Measurements from ENCODE around the gene CLK1. TPM values are rescaled to one million over a fixed set of nuclear protein-coding genes. Genes with fewer than 3 reads are reported as not detected.
A peak's percentile ranks its signal among the peaks of the same experiment; 100 is the strongest.
"Not testable (repeated sequence)": the region's sequence is repeated elsewhere in the genome, so short reads cannot be mapped to it uniquely, and the experiment has no call there.

CLK1 gene
- total RNA-seq: 51.1 TPM

DNA sequence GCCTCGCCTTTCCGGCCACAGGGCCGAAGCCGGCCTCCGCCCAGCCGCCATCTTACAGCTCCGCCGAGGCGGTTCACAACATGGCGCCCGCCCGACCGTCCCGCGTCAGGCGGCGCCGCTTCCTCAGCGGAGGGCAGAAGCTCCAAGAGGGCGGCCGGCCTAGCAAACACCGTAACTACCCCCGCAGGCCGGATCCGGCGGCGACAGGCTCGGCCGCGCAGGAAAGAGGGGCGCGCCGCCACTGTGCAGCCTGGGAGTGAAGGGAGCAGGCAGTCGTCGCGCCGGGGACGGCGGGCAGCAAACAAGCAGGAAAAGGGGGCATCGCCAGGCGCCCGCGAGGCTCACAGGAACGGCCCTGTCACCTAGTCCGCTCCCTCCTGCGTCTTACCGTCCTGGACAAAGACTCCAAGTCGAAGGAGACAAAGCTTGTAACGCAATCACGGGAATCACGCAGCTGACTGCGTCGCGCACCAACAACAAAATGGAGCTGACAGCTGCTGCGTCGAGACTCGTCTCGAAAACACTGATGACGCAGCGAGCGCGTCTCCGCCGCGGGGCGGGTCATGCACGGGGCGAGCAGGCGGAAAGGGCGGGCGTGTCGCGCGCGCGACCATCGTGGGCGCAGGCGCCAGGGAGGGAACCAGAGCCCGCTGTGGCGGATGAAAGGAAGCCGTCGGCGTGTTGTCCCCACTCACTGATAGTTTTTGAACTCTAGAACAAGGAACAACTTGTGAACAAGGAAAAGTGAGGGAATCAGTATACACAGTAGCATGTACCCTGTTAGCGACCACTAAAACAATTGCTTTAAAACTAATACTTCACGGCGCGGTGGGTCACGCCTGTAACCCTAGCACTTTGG is at the start of gene CLK1:
TSS of gene CLK1 (minus strand) at position 483 of the 859 bp plus-strand sequence. CDS start 2,796 bp downstream, outside the sequence.
- peak; percentile 92 for ATAC-seq

DNA sequence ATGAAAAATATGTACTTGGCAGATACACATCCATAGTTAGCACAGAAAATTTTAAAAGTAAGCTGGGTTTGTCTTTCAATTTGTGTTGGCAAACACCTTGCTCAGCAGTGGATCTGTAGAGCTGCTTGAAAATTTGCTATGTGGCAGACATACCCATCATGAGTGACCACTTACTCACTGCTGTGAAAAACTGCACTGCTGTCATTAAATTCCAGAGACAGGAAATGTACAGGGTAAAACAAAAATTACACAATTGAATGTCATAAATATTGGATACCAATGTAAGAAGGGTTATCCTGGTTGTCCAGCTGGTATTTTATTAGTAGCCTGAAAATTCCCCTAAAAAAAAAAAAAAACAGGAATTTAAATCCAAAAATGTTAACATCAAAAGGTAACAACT is 49.2 kb upstream of the CLK1 start:
- ATAC-seq: no peak

DNA sequence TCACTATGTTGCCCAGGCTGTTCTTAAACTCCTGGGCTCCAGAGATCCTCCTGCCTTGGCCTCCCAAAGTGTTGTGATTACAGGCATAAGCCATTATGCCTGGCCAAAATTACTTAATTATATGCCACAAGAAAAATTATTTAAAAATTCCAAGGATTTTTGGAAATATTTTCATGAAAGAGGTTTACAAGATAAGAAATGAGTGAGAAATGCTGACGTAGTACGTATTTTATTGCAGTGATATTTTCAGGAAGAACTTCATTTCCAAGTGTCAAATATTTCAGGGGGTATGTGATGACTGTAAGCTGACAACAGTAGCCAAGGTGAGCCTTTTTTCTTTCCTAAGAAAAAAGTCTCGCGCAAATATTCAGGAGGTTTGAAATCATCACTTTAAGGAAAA is 45.5 kb upstream of the CLK1 start:
- no peak for ATAC-seq

DNA sequence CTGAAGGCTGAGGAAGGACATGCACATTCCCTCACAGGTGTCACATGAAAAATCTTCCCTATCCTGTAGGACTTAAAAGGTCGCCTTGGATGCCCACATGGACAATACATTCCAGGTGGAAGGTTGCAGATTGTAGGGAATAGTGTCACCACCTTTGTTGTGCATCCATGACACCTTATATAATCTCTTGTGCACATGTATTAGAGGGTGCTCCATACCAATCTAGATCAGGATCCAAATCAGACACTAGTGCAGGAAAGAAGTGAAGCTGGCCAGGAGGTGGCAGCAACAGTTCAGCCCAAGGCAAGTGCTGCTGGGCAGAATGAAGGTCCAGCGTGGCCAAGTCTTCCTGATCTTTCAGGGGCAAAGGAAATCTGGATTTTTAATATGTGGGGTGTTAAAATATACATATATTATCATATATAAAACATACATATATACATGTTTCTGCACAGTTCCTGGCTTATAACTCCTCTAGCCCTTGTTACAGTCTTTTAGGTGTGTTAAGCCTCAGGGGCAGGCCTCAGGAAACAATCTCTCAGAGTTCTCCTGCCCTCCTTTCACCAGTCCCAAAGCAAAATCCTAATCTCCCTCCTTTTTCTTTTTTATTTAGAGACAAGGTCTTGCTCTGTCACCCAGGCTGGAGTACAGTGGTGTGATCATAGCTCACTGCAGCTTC is 41.3 kb upstream of the CLK1 start:
- ATAC-seq: peak; percentile 77

DNA sequence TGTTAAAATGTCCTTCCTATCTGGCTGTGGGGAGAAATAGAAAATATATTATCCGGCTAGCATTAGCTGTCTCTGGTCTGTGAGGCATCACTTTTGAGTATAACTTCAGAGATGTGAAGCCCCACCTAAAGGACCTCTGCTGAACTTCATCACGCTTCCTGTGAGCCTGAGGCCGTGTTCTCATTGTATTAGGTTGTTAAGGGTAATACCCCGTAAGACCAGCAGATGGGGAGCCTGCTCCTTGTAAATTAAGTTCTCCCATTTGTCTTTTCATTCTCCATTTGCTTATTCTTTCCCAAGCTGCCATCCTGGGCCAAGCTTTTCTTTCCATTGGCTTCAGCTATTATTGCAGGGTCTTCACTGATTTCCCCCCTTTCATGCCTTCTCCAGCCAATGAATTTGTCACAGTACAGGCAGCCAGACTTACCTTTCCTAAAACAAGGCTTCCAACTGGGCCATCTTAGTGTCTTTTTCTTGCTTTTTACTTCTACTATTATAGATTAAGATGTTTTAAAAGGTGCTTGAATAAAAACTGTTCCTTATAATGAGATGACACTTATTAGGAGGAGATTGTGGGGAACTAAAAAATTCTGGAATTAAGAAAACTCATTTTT is 37.1 kb upstream of the CLK1 start:
- ATAC-seq: peak; percentile 95

DNA sequence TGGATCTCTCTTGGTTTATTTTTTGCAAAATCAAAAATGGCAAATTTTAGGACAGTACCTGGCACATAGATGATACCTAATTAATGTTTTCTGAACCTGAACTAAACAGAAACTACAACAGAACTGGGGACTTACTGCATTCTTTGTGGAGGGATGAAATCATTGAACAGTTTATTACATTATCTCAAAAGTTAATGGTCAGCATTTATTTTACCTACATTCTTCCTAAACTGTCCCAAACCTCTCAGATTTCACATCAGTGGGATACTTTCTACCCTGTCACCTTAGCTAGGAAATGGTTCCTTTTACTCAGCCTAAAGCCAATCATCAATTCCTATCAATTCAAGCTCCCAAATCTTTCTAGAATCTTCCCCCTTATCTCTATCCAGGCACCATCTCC is 35.0 kb upstream of the CLK1 start:
- no peak for ATAC-seq

DNA sequence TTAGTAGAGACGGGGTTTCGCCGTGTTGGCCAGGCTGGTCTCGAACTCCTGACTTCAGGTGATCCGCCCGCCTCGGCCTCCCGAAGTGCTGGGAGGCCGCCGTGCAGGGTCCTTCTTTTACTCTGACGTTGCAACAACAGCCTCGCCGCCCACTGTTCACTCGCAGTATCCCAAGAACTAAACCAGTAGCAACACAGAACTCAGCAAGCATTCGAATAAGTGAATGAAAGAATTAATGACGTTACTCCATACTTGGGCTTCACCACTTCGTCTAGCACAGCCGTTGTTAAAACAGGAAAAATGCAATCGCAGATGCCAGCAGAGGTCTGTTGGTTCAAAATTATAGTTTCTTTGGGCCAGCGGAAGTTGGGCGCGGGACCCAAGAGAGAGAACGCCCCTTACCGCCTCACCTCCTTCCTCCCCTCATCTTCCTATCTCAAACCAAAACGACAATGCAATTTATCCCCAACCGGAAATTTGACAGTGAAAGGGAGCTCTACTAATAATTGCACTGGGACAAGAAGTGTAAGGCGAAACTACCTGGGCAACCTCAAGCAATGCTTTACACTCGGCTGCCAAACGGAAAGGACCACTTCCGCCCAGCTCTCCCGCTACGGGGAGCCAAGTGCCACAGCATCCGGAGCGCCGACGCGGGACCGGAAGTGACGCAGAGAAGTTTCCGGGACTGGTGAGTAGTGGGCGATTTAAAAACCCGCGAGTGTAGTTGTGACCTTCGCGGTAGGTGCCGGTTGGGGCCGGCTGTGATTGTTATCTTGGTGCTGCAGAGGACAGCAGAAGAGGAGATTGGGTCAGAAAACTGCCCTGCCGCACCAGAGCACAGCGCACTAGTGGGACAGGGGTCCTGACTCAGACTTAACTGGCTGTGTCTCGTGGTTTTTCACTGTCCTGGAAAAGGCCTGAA is 24.5 kb upstream of the CLK1 start, which contains the start of the genes NIF3L1 and PPIL3:
TSS of gene NIF3L1 (plus strand) at position 668 of the 922 bp plus-strand sequence. CDS start 2,573 bp downstream, outside the sequence.
TSS of gene PPIL3 (minus strand) at position 374 of the 922 bp plus-strand sequence. CDS start 1,462 bp downstream, outside the sequence.
- ATAC-seq: peak; percentile 95

DNA sequence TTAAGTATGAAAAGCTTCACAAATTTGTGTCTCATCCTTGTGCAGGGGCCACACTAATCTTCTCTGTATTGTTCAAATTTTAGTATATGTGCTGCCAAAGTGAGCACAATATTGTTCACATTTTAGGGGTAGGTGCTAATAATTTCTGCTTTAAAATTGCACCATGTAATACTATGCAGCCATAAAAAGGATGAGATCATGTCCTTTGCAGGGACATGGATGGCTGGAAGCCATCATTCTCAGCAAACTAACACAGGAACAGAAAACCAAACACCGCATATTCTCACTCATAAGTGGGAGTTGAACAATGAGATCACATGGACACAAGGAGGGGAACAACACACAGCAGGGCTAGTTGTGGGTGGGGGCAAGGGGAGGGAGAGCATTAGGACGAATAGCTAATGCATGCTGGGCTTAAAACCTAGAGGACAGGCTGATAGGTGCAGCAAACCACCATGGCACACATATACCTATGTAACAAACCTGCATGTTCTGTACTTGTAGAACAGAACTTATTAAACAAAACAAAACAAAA is 17.3 kb upstream of the CLK1 start:
- ATAC-seq: not testable (repeated sequence)

DNA sequence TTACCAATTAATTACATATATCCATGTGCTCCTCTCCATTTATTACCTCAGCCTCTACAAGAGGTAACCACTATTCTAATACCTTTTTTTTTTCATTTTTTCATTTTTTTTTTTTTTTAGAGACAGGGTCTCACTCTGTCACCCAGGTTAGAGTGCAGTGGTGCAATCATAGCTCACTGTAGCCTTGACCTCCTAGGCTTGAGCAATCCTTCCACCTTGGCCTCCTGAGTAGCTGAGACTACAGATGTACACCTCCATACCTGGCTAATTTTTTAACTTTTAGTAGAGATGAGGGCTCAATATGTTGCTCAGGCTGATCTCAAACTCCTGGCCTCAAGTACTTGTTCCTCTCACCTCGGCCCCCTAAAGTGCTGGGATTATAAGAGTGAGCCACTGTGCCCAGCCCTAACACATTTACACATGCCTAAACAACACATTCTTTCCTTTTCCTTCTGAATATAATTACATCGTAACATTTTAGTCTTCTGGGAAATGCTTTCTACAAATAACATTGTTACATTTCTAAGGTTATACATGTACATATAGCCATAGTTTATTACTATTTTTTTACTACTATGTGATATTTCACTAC is 13.9 kb upstream of the CLK1 start:
- ATAC-seq: no peak

DNA sequence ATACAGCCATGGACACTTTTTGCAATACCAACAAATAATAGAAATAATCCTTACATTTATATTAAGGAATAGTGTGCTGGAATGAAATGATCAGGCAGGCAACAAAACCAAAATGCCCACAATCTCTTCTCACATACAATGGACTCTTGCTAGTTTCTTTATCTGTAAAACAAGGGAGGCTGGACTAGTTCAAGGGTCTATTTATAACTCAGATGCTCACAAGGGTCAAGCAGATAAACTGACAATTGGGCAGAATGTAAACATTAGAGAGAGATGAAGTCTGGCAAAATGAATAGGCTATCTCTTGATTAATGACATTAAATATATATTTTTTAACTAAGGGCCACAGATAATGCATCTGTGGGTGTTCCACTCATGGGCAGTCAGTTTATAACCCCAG is 13.0 kb upstream of the CLK1 start:
- ATAC-seq: no peak

DNA sequence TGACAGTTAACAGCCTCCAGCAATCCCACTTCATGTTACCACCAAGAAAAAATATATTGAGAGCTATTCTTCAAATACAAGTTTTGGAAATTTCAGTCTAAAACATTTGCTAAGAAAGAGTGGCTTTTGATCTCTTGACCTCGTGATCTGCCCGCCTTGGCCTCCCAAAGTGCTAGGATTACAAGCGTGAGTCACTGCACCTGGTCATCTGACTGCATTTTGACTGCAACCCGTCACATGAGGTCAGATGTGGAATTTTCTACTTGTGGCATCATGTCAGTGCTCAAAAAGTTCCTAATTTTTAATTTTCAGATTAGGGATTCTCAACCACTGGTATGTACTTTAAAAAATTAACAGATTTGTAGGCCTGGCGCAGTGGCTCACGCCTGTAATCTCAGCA is 9.1 kb upstream of the CLK1 start:
- no peak for ATAC-seq

DNA sequence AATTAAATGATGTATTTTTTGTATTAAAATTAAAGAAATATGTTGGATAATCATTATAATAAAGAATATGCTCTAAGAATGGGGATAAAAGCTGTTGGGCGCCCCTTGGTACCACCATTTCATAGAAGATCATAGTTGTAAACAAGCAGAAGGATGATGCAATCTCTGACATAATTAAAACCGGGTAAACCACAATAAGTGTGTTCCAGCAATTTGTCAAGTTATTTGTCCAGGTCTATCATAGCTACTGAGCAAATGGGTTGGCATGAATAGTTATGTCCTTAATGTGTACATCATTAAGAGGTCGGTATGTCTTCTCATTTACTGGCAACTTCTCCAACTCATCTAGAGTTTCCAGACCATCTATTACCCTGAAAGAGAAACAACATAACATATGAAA is 6.7 kb upstream of the CLK1 start:
- no peak for ATAC-seq

DNA sequence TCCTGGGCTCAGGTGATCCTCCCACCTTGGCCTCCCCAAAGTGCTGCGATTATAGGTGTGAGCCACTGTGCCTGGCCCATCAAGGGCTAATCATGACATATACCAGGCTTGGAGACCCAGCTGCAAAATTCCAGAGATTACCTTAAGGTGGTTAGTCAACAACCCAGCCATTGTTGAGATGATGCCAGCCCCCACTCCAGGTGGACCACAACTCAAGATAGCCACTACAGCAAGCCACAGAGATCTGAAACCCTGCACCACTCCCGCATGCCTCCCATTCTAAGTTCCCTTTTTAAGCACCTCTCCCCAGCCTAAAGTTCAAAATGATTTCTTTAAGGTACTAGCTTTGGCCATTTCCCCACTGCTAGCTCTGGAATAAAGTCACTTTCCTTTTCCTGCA is 4.6 kb upstream of the CLK1 start:
- no peak for ATAC-seq

DNA sequence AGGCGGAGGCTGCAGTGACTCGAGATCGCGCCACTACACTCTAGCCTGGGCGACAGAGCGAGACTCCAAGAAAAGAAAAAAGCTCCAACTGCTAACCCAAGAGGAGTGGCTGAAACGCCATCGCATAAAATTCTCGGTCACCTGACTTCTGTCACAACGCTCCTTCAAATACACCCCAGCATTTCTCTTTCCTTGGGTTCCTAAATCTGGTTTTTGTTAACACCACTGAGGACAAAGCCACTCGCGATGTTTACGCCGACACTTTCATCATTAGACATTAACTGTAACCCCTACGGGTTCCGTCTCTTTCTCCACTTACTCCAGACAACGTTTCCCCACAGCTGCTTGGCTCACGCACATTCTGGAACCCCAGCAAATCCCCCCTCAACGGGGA is 679 bp downstream of the CLK1 start:
- peak; percentile 6 for ATAC-seq

DNA sequence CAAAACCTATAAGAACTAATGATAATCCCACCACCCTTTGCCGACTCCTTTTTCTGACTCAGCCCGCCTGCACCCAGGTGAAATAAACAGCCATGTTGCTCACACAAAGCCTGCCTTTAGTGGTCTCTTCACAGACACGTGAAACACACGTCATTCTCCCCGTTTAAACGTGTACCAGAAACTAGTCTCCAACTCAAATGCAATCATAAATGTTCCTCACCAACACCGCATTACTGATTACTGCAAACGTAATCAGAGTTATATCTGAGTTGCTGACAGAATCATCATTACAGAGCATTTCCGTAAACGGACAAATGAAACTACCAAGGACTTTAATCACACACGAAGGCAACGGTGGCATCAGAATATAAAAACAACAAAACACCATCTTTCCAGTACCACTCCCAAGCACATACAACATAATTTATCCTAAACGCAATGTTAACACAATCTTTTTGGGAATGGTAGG is 1.9 kb downstream of the CLK1 start:
- ATAC-seq: peak; percentile 10

DNA sequence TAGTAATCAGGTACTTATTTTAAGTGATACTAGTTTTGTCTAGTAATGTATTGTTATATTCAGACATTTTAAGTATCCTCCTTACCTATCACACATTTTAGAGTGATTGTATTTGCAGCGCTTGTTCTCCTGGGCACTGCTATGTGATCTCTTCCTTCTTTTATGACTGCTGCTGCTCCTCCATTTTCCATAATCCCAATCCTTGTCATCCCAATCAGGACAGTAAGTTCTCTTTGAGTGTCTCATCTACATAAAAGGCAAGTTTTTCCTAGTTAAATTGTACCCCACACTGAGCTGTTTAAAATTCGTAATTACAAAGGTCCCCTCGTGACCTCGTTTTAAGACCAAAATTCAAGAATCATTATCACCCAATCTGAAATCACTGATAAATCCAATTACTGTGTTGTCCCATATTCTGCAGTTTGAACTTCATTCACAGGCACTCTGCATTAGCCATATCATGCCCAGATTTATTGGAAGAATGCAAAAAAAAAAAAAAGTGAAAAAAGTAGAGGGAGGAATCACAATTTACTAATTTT is 2.8 kb downstream of the CLK1 start:
- ATAC-seq: no peak

DNA sequence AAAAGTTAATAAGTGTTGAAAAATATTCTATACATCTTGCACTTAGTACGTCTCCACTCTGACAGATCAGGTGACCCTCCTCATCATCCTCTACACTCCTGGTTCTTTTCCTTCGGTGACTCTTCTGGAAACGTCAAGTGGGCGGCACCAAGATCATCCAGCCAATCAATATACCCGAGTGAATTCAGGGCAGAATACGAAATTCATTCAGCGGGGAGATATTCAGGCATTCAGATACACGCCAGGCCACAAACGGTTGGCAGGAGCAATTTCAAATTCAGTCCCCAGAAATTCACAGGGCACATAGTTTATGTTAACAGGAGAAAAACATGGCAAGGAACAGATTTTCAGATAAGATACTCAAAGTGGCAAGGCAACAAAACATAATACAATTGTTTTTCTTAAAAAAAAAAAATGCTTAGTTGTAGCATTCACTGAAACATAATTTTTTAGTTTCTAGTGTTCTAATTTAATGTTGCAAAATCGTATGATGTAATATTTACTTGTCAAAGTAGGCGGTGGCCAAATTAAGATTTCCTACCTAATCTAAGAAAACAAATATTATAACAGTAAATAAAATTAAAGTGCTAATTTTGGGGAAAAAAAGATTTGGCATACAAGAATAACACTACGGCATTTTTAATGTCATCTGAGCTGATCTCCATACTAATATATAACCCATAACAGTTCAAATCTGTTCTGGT is 4.2 kb downstream of the CLK1 start:
- ATAC-seq: no peak

DNA sequence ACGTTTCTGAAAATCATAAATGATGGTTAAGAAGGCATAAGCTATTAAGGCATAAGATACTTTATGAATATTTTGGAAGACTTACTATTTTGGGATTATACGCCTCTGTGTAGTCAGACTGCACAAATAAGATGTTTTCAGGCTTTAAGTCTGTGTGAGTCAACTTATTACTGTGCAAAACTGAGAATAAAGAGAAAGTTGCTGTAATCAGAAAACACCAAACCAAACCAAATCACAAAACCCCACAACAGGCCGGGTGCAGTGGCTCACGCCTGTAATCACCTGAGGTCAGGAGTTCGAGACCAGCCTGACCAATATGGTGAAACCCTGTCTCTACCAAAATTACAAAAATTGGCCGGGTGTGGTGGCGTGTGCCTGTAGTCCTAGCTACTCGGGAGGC is 7.7 kb downstream of the CLK1 start:
- ATAC-seq: no peak

DNA sequence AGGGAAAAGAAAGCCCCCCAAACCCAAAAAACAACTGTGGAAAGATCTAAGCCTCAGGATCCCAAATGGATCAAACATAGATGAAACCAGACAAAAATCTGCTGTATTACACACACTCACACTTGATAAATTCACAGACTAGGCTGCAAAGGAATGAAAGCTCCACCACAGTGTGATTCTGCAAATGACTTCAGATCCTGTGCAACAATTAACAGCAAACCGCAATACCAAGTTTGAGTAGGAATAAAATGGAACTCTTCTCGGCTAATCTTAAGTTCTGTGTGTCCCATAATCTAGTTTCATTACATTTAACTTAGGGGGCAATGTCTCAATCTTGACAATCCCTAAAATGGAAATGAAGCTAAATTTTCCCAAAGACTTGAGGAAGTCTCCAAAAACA is 11.9 kb downstream of the CLK1 start:
- ATAC-seq: no peak
